Measurements from ENCODE around the gene TMEM107.
A peak's percentile ranks its signal among the peaks of the same experiment; 100 is the strongest.
"Not testable (repeated sequence)": the region's sequence is repeated elsewhere in the genome, so short reads cannot be mapped to it uniquely, and the experiment has no call there.

The TMEM107 gene

DNA sequence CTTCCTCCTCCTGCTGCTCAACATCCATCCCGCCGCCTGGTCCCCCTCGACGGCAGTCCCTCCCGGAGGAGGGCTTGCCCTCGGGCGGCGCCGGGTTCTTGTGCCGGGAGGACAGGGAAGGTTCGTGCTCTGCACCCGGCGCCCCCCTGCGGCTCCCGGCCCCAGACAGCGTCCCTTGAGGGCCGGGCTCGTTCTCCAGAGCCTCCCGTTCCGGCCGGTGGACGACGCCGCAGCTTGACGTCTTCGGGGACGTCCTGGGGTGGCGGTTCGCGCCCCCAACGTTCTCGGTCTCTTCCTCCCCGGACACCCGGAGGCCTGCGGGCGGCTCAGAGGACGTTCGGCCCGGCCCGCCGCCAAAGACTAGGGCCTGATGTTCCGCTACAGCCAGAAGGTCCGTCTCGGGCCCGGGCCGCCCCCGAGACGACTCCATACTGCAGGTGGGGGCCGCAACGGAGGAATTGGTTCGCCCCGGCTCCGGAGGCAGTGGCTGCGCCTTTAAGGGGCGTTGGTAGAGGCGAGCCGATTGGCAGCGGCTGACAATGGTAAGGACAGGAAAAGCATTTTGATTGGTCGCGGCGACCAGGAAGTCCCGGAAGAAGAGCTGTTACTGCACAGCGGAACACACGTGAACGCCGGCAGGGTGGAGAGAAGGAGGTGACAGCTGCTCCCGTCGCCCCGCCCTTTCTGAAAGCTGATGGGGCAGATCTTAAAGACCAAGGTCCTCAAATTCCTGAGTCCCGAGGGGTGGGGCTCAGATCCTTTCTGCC lies 13.7 kb upstream of the TMEM107 start, which contains the start of gene BORCS6:
BORCS6 (minus strand) TSS at position 470 of the 767 bp plus-strand sequence; CDS start at position 430, 40 bp downstream.
- peak; percentile 94 for DNase-seq (ENCODE audit: low spot score)

DNA sequence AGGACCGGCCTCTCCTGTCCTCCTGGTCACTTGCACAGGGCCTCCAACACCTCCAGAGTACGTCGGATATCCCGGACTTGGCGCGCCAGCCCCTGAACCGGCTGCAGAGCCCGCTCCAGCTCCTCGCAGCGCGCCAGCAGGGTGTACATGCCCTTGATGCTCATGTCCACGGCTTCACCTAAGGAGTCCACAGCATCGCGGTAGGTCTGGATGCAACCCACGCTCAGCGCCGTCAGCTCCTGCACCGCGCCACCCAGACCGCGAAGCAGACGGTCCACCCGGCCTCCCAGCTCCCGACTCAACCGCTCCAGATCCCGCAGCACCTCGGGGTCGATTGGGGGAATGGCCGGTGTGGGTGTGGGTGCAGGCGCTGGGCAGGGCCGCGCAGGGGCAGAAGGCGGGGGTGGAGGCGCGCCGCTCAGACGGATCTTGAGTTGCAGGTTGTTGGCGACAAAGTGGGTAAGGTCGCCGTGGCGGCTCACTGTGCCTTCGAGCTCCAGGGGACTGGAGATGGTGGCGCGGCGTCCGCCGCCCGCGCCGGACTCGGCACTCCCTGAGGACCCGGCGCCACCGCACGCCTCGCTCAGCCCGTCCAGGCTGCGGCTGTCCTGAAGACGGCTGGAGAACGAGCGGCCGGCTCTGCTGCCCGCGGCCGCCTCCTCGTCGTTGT lies 13.0 kb upstream of the TMEM107 start:
- no peak for DNase-seq (ENCODE audit: low spot score)

- DNase-seq (ENCODE audit: low spot score), result no peak
Observed at GRCh38 chr17:8188263-8188839, 12.2 kb upstream of the TMEM107 start.

GRCh38 chr17:8187517-8188262 lies 11.5 kb upstream of the TMEM107 start:
- peak; percentile 94 for DNase-seq (ENCODE audit: low spot score)

DNA sequence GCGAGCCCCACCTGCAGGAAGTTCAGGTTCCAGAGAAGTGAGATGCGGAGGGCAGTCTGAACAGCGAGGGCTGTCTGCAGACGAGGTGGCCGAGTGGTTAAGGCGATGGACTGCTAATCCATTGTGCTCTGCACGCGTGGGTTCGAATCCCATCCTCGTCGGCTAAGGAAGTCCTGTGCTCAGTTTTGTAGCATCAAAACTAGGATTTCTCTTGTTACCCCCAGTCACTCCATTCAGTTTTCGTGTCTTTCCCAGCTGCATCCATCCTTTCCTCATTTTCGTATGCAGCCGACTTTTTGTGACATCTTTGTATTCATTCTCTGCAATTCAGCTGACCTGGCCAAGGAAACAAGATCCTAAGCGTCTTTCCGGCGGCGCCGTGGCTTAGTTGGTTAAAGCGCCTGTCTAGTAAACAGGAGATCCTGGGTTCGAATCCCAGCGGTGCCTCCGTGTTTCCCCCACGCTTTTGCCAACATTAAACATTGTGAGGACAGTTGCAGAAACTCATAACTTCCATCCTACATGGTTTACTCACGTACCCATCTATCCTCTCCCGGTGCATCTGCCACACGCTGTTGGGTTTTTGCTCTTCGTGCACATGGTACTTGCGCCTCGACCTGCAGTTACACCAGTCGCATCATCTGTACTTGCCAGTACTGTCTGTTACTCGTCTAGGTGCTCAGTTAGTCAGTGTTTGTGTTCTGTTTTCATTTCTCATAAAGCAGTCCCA lies 10.8 kb upstream of the TMEM107 start:
- DNase-seq (ENCODE audit: low spot score), result peak; percentile 92

- DNase-seq (ENCODE audit: low spot score), result no peak
Observed at GRCh38 chr17:8186446-8186786, 10.2 kb upstream of the TMEM107 start.

- DNase-seq (ENCODE audit: low spot score), result peak; percentile 75
Observed at GRCh38 chr17:8185582-8186445, 9.6 kb upstream of the TMEM107 start.

DNA sequence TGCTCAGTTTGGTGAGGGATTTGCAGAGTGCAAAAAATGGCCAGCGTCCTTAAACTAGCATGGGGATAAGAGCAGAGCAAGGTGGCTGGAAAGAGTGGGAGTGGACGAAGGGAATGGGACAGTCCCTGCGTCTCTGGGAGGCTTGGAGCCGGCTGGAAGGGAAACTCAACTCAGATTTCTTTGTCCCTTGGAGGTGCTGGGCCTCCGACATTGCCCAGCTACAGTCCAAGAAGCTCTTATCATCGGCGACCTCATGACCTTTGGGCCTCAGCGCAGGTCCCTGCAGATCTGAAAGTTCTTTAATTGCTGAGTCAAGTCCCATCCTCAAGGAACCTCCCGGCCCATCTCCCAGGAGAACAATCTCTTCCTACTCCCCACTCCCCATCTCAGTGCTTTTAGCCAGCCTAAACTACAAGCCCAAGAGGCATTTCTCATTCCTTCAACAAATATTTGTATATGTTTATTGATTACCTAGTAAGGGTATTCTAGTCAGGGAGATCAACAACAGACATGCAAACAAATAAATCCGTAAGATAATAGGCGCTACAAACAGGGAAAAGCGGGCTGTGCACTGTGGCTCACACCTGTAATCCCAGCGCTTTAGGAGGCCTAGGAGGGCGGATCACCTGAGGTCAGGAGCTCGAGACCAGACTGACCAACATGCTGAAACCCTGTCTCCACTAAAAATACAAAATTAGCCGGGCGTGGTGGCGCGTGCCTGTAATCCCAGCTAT lies 985 bp upstream of the TMEM107 start:
- DNase-seq (ENCODE audit: low spot score), result no peak

DNA sequence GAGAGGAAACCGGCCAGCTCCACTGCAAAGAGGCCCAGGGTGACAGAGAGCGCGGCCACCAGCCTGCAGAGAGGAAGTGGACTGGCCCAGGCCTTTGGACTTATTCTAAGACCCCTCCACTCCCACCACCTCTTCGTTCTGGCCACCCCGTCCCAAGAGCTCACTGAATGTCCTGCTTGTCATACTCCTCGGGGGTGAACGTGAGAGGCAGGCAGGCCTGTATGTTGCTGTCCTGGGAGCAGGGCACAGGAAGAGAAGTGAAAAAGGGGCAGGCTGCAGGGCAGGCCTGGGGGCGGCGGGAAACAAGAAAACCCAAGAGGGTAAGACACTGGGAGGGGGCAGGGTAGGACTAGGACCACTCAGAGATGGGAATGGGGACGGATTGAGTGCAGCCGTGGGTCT lies 384 bp downstream of the TMEM107 start:
- DNase-seq (ENCODE audit: low spot score), result no peak

DNA sequence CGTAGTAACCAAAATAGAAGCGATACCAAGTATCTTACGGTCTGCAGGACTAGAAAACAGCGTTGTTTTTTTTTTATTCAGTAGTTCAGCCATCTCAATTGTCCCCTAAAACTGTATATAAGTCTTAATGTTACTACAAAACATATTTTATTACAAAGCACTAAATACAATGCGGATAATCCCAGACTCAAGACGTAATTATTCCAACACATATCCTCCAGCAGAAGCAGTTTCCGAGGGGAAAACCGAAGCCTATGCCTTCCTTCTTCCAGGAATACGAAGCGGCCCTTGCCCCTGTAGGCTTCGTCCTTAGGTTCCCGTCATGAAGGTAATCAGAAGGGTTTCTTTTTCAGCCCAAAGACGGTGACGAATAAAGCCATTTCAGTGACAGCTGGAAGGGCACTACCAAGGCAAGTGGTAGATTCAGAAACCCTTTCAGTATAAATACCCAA lies 2.3 kb downstream of the TMEM107 start:
- no peak for DNase-seq (ENCODE audit: low spot score)

DNA sequence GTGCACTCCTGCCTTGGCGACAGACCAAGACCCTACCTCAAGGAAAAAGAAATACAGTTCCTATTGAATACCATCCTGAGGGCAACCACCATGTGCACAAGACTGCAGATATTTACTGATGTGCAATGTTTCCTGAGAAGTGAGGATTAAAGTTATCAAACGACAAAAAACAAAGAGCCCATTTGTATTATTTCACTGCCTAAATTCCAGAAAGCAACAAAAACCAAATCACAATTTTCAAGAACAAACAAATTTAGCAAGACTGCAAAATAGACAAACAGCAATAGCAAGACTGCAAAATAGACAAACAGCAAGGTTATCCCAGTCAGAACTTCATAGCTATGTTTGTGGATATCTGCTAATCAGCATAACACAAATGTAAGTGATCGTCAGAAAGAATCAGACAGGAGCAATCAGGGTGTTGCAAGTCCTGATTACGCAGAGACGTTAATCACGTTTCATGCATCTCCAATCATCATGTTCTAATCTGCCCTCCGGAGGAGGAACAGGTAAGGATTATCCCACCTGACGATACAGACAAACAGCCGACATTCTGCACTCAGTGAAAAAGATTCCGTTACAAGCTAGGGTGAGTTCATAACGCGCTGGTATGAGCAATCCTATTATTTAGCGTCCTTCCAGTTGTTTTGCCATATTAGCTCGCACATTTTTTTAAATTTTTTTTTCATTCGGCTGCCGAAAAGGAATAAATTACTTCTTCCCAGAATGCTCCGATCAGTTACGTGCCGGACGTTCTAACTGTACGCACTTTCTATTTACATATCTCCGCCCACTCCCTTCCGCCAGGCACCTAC lies 2.9 kb downstream of the TMEM107 start:
- peak; percentile 94 for DNase-seq (ENCODE audit: low spot score)

GRCh38 chr17:8170186-8170585 lies 6.0 kb downstream of the TMEM107 start:
- not testable (repeated sequence) for DNase-seq (ENCODE audit: low spot score)

DNA sequence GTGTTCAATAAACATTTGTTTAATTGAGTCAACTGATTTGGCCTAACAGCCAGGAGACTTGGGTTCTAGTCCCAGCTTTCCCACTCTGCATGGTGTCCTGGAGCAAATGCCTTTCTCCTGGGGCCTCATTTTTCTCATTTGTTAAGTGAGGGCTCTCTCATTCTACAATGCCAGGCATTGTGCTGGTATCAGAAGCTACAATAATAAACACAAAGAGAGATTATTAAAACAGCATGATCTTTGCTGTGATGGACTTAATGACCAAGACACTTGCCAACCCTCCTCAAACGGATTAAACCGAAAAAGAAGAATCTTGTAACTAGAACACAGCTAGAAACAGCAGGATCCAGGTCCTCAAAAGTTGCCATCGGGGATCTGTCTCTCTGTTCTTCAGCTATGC lies 8.7 kb downstream of the TMEM107 start:
- no peak for DNase-seq (ENCODE audit: low spot score)

DNA sequence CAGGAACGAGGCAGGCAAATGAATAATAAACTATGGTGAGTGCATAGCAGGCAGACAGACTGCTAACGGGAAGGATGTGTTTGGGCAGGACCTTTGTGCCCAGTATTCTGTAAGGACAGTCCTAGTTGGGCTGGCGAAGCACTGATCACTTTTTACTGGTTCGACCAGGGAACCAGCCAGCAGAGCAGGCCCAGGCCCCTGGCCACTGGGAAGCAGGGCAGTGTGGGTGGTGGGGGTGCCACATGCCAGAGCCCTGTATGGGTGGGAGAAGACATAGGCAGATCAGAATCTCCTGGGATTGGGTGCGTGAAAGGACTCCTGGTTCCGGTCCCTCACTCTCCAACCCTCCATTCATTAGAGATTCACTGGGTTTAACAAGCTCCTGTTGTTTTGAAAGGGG lies 9.4 kb downstream of the TMEM107 start:
- no peak for DNase-seq (ENCODE audit: low spot score)

GRCh38 chr17:8164815-8165131 lies 11.4 kb downstream of the TMEM107 start:
- no peak for DNase-seq (ENCODE audit: low spot score)

DNA sequence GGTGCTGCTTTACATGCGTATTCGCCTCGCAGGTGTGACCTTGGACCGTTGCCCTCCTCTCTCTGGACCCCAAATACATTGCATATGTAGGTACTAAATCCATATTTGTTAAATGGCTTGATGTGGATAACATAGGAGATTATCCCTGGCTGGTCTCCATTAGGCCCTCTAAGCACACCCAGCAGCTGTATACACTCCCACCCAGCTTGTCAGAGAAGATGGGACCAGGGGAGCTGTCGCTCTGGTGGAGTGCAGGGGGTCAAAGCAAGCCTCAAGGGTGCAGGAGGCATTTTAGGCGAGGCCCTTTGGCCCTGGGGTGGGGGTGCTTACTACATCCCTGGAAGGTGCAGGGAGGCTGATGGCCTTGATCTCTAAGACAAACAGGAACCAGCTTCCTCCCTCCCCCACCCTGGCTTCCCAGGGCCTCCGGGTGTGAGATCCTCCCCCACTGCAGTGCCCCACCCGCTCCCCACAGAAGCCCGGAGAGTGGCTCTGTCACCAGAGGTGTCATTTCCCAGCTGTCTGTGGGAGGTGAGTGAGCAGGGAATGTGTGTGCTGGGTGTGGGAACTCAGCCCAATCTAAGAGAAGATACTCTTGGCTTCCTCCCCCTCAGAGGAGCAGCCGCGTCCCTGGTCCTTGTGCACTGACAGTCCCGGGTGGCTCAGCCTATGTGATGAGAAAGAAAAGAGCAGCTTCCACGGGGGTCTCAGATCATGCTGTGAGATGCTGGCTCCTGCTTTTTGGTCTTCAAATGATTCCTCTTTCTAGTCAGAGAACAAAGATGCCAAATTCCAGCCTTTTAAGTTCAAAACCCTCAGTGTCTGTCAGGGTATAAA lies 12.0 kb downstream of the TMEM107 start:
- no peak for DNase-seq (ENCODE audit: low spot score)

DNA sequence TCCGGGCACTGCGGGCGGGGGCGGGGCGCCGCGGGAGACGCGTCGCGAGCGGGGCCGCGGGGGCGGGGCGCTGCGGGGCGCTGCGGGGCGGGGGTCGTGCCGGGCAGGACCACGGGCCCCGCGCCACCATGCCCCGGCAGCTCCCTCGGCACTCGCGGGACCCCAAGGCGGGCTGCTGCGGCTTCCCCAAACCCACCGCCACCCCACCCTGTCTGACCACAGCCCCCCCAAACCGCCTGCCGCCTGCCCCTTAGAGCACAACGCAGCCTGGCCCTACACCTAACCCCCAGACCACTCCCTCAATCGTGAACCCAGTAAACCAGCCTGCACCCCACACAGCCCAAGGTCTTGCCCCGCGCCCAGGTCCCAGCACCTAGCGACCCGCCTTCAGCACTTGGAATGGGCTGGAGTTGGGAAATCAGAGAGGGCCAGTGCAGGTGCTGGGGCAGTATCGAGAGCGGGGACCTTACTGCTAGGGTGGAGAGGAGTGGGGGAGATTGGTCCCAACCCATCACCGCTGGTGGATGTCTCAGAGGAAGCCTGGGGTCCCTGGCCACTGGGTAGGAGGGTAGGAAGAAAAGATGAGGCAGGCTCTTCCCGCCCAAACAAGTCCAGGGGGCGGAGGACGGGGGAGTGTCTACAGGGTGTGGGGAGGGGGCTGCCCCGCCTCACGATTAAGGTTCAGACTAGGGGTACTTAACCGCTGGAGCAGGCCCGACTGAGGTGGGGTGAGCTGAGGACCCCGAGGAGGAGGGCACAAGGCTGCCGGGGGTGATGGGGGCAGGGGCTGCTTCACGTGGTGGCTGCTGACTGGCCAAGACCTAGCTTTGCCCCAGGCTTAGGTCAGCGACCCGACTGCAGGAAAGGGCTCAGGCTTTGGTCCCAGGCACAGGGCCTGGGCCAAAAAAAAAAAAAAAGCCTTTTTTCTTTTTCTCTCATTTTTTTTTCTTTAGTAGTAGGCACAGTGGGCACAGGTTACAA lies 12.9 kb downstream of the TMEM107 start:
- DNase-seq (ENCODE audit: low spot score), result no peak
